ENCODE measurements around the gene COL27A1.

Gene COL27A1

DNA sequence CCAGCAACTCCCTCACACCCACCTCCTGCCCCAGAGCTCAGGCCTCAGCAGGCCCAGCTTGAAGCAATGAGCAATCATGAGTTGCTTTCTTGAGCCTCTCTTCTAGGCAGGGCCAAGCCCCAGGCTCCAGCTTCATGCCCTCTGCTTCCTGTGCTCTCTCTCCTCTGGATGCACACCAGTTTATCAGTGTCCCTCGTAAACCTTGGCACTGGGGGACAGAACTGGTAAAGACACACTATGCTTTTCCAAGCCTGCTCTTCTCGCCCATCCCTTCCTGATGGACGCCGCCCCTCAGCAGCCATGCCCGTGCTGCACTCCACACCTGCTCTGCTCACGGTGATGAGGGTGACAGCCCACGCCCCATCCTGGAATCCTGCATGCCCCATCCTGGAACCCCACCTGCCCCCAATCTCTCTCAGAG lies 118.1 kb downstream of the COL27A1 start (continued):
- TF ChIP-seq, protein P1, sequence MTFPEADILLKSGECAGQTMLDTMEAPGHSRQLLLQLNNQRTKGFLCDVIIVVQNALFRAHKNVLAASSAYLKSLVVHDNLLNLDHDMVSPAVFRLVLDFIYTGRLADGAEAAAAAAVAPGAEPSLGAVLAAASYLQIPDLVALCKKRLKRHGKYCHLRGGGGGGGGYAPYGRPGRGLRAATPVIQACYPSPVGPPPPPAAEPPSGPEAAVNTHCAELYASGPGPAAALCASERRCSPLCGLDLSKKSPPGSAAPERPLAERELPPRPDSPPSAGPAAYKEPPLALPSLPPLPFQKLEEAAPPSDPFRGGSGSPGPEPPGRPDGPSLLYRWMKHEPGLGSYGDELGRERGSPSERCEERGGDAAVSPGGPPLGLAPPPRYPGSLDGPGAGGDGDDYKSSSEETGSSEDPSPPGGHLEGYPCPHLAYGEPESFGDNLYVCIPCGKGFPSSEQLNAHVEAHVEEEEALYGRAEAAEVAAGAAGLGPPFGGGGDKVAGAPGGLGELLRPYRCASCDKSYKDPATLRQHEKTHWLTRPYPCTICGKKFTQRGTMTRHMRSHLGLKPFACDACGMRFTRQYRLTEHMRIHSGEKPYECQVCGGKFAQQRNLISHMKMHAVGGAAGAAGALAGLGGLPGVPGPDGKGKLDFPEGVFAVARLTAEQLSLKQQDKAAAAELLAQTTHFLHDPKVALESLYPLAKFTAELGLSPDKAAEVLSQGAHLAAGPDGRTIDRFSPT (tag by site-specific recombination; IDR thresholded peaks at IDR 0.05) = no peak
- no peak for TF ChIP-seq ZNF701 (tag by site-specific recombination; IDR thresholded peaks at IDR 0.05)
- no peak for TF ChIP-seq ZNF311 (tag by site-specific recombination; IDR thresholded peaks at IDR 0.05; ENCODE audit: borderline replicate concordance)
- TF ChIP-seq ZNF654 (tag by site-specific recombination; IDR thresholded peaks at IDR 0.05; ENCODE audit: low read depth) = no peak
- TF ChIP-seq GLIS2 (tag by site-specific recombination; IDR thresholded peaks at IDR 0.05) = no peak
- TF ChIP-seq ZNF785 (tag by site-specific recombination; IDR thresholded peaks at IDR 0.05) = no peak
- TF ChIP-seq, protein P2, sequence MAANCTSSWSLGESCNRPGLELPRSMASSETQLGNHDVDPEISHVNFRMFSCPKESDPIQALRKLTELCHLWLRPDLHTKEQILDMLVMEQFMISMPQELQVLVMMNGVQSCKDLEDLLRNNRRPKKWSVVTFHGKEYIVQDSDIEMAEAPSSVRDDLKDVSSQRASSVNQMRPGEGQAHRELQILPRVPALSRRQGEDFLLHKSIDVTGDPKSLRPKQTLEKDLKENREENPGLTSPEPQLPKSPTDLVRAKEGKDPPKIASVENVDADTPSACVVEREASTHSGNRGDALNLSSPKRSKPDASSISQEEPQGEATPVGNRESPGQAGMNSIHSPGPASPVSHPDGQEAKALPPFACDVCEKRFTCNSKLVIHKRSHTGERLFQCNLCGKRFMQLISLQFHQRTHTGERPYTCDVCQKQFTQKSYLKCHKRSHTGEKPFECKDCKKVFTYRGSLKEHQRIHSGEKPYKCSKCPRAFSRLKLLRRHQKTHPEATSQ (tag by site-specific recombination; IDR thresholded peaks at IDR 0.05) = no peak
- TF ChIP-seq, protein P3, sequence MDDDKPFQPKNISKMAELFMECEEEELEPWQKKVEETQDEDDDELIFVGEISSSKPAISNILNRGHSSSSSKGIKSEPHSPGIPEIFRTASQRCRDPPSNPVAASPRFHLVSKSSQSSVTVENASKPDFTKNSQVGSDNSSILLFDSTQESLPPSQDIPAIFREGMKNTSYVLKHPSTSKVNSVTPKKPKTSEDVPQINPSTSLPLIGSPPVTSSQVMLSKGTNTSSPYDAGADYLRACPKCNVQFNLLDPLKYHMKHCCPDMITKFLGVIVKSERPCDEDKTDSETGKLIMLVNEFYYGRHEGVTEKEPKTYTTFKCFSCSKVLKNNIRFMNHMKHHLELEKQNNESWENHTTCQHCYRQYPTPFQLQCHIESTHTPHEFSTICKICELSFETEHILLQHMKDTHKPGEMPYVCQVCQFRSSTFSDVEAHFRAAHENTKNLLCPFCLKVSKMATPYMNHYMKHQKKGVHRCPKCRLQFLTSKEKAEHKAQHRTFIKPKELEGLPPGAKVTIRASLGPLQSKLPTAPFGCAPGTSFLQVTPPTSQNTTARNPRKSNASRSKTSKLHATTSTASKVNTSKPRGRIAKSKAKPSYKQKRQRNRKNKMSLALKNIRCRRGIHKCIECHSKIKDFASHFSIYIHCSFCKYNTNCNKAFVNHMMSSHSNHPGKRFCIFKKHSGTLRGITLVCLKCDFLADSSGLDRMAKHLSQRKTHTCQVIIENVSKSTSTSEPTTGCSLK (tag by site-specific recombination; IDR thresholded peaks at IDR 0.05) = no peak

DNA sequence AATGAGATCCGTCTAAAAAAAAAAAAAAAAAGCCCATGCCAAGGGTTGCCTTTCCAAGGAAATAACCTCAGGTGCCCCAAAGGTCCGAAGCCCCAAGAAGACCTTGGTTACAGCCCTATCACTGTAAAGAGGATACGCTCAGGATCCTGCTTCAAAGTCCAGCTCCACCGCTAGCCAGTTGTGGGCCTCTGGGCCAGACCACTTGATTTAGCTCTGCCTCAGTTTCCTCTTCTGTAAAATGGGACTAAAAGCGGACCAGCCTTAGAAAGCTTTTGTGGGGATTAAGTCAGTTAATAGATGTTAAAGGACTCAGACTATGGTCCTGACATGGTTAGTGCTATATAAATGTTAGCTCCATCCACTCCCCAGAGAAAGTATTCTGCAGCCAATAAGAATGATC lies 118.9 kb downstream of the COL27A1 start:
- POLR2A ChIA-PET = interaction anchor here (0.7 kb wide), 1 partner anchor 570 kb away, joined by 3 read pairs; no protein-coding TSS in a partner anchor
- H3K27ac ChIP-seq (ENCODE audit: extremely low read depth, low read depth, low read length) = no peak overlapping the region
- no peaks in the 10 kb centered on the region for H3K4me1 ChIP-seq (ENCODE audit: control insufficient read depth, insufficient read depth, low read length)
- H3K4me3 ChIP-seq (ENCODE audit: low read depth, low read length) = no peak overlapping the region
- peaks cover 0 to 3% of the 10 kb centered on the region in 2 experiments; a peak in 1 of 3 replicates for H3K36me3 ChIP-seq (ENCODE audit: control insufficient read depth in 2 of 2, insufficient read depth in 1 of 2, low read length in 2 of 2)
- CTCF ChIA-PET = interaction anchor here (0.7 to 5.1 kb wide), 4 partner anchors 17 to 1574 kb away, joined by 4 to 37 read pairs (median 10); no protein-coding TSS in a partner anchor
- H3K9me3 ChIP-seq (ENCODE audit: control insufficient read depth, insufficient read depth, low read depth, low read length) = no peaks in the 10 kb centered on the region
- TF ChIP-seq ZNF776 (tag by site-specific recombination; IDR thresholded peaks at IDR 0.05; ENCODE audit: borderline replicate concordance) (no peak), ZNF19 (tag by site-specific recombination; IDR thresholded peaks at IDR 0.05; ENCODE audit: low read depth) (no peak), ZNF555 (tag by site-specific recombination; conservative IDR thresholded peaks at IDR 0.05) (no peak), GFI1B (tag by site-specific recombination; IDR thresholded peaks at IDR 0.05) (no peak), ZNF416 (tag by site-specific recombination; IDR thresholded peaks at IDR 0.05) (no peak), TCF7L2 (IDR thresholded peaks at IDR 0.05; ENCODE audit: borderline replicate concordance, low read depth, low read length) (no peak), ZBTB7A (tag by site-specific recombination; IDR thresholded peaks at IDR 0.05; ENCODE audit: low read depth) (no peak), ZNF426 (tag by site-specific recombination; IDR thresholded peaks at IDR 0.05) (no peak), ZNF660 (tag by site-specific recombination; IDR thresholded peaks at IDR 0.05) (no peak), ZNF24 (tag by site-specific recombination; IDR thresholded peaks at IDR 0.05) (no peak), SCRT1 (tag by site-specific recombination; IDR thresholded peaks at IDR 0.05; ENCODE audit: borderline replicate concordance) (no peak), ZNF670 (tag by site-specific recombination; IDR thresholded peaks at IDR 0.05; ENCODE audit: low read depth) (no peak), ZNF837 (tag by site-specific recombination; IDR thresholded peaks at IDR 0.05) (no peak), ZNF433 (tag by site-specific recombination; IDR thresholded peaks at IDR 0.05; ENCODE audit: low read depth) (no peak), ZNF175 (tag by site-specific recombination; IDR thresholded peaks at IDR 0.05) (no peak), ZBTB17 (tag by site-specific recombination; IDR thresholded peaks at IDR 0.05) (no peak), ZNF302 (tag by site-specific recombination; IDR thresholded peaks at IDR 0.05; ENCODE audit: low read depth) (no peak), ZNF350 (tag by site-specific recombination; IDR thresholded peaks at IDR 0.05) (no peak)
- TF ChIP-seq, protein P4, sequence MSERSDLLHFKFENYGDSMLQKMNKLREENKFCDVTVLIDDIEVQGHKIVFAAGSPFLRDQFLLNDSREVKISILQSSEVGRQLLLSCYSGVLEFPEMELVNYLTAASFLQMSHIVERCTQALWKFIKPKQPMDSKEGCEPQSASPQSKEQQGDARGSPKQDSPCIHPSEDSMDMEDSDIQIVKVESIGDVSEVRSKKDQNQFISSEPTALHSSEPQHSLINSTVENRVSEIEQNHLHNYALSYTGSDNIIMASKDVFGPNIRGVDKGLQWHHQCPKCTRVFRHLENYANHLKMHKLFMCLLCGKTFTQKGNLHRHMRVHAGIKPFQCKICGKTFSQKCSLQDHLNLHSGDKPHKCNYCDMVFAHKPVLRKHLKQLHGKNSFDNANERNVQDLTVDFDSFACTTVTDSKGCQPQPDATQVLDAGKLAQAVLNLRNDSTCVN (tag by site-specific recombination; optimal IDR thresholded peaks at IDR 0.05) = no peak
- TF ChIP-seq, protein P5, sequence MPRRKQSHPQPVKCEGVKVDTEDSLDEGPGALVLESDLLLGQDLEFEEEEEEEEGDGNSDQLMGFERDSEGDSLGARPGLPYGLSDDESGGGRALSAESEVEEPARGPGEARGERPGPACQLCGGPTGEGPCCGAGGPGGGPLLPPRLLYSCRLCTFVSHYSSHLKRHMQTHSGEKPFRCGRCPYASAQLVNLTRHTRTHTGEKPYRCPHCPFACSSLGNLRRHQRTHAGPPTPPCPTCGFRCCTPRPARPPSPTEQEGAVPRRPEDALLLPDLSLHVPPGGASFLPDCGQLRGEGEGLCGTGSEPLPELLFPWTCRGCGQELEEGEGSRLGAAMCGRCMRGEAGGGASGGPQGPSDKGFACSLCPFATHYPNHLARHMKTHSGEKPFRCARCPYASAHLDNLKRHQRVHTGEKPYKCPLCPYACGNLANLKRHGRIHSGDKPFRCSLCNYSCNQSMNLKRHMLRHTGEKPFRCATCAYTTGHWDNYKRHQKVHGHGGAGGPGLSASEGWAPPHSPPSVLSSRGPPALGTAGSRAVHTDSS (tag by site-specific recombination; IDR thresholded peaks at IDR 0.05) = no peak

All from HEK293 (cell line).